Measurements from ENCODE around the gene TRMT2A. TPM values are rescaled to one million over a fixed set of nuclear protein-coding genes. Genes with fewer than 3 reads are reported as not detected.

The TRMT2A gene
- total and polyA plus RNA-seq, 10 of the 15 experiments (the other 5 are each of a cell fraction or from before 2014, with no cell fraction given), result 0.29 to 97.0 (median 57.9) TPM

DNA sequence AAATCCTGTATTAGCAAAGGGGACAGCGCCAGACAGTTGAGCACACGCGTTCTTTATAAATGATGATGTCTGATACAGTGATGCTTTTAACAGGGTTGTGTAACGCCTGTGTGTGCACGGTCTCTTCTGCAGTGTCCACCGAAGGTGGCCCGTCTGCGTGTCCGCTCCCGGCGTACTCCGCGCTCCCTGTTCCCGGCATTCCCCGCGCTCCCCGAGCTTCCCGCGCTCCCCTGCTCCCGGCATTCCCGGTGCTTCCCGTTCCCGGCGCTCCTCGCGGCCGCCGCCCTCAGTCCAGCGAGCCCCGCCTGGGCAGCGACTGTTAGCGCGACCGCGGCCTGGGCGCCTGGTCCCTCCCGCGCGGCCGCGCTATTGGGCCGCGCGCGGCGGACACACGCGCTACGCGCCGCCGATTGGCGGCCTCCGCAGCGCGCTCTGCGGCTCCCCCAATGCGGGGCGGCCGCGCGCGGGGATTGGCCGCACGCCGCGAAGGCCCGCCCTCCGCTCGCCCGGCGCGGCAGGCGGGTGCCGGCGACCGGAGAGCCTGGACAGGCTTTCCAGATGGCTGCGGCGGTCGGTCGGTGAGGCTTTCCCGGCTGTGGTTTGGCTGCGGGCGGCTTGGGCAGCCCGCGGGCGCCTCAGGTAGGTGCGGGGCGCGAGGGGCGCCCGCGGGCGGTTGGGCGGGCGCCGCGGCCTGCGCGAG is 37.1 kb downstream of the TRMT2A start, which contains the start of gene DGCR8 (continued):
- TF ChIP-seq, protein P1, sequence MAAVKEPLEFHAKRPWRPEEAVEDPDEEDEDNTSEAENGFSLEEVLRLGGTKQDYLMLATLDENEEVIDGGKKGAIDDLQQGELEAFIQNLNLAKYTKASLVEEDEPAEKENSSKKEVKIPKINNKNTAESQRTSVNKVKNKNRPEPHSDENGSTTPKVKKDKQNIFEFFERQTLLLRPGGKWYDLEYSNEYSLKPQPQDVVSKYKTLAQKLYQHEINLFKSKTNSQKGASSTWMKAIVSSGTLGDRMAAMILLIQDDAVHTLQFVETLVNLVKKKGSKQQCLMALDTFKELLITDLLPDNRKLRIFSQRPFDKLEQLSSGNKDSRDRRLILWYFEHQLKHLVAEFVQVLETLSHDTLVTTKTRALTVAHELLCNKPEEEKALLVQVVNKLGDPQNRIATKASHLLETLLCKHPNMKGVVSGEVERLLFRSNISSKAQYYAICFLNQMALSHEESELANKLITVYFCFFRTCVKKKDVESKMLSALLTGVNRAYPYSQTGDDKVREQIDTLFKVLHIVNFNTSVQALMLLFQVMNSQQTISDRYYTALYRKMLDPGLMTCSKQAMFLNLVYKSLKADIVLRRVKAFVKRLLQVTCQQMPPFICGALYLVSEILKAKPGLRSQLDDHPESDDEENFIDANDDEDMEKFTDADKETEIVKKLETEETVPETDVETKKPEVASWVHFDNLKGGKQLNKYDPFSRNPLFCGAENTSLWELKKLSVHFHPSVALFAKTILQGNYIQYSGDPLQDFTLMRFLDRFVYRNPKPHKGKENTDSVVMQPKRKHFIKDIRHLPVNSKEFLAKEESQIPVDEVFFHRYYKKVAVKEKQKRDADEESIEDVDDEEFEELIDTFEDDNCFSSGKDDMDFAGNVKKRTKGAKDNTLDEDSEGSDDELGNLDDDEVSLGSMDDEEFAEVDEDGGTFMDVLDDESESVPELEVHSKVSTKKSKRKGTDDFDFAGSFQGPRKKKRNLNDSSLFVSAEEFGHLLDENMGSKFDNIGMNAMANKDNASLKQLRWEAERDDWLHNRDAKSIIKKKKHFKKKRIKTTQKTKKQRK (IDR thresholded peaks at IDR 0.05; ENCODE audit: low read depth, low read length), result peak; percentile 67; the same call in 1 of the 2 replicates
- TF ChIP-seq RAD21 (IDR thresholded peaks at IDR 0.05; ENCODE audit: insufficient read depth, low read depth, low read length) (no peak), ZNF24 (IDR thresholded peaks at IDR 0.05) (no peak), BMI1 (IDR thresholded peaks at IDR 0.05; ENCODE audit: borderline replicate concordance) (no peak), PML (IDR thresholded peaks at IDR 0.05; ENCODE audit: low read length) (no peak), POLR2AphosphoS5 (IDR thresholded peaks at IDR 0.05; ENCODE audit: low read length) (peak; percentile 59; the same call in 1 of the 2 replicates), SIX5 (IDR thresholded peaks at IDR 0.05; ENCODE audit: low read depth, low read length, severe bottlenecking) (no peak)
- TF ChIP-seq, protein P2, sequence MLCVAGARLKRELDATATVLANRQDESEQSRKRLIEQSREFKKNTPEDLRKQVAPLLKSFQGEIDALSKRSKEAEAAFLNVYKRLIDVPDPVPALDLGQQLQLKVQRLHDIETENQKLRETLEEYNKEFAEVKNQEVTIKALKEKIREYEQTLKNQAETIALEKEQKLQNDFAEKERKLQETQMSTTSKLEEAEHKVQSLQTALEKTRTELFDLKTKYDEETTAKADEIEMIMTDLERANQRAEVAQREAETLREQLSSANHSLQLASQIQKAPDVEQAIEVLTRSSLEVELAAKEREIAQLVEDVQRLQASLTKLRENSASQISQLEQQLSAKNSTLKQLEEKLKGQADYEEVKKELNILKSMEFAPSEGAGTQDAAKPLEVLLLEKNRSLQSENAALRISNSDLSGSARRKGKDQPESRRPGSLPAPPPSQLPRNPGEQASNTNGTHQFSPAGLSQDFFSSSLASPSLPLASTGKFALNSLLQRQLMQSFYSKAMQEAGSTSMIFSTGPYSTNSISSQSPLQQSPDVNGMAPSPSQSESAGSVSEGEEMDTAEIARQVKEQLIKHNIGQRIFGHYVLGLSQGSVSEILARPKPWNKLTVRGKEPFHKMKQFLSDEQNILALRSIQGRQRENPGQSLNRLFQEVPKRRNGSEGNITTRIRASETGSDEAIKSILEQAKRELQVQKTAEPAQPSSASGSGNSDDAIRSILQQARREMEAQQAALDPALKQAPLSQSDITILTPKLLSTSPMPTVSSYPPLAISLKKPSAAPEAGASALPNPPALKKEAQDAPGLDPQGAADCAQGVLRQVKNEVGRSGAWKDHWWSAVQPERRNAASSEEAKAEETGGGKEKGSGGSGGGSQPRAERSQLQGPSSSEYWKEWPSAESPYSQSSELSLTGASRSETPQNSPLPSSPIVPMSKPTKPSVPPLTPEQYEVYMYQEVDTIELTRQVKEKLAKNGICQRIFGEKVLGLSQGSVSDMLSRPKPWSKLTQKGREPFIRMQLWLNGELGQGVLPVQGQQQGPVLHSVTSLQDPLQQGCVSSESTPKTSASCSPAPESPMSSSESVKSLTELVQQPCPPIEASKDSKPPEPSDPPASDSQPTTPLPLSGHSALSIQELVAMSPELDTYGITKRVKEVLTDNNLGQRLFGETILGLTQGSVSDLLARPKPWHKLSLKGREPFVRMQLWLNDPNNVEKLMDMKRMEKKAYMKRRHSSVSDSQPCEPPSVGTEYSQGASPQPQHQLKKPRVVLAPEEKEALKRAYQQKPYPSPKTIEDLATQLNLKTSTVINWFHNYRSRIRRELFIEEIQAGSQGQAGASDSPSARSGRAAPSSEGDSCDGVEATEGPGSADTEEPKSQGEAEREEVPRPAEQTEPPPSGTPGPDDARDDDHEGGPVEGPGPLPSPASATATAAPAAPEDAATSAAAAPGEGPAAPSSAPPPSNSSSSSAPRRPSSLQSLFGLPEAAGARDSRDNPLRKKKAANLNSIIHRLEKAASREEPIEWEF (IDR thresholded peaks at IDR 0.05; ENCODE audit: insufficient replicate concordance, low read depth, low read length), result no peak
- TF ChIP-seq, protein P3, sequence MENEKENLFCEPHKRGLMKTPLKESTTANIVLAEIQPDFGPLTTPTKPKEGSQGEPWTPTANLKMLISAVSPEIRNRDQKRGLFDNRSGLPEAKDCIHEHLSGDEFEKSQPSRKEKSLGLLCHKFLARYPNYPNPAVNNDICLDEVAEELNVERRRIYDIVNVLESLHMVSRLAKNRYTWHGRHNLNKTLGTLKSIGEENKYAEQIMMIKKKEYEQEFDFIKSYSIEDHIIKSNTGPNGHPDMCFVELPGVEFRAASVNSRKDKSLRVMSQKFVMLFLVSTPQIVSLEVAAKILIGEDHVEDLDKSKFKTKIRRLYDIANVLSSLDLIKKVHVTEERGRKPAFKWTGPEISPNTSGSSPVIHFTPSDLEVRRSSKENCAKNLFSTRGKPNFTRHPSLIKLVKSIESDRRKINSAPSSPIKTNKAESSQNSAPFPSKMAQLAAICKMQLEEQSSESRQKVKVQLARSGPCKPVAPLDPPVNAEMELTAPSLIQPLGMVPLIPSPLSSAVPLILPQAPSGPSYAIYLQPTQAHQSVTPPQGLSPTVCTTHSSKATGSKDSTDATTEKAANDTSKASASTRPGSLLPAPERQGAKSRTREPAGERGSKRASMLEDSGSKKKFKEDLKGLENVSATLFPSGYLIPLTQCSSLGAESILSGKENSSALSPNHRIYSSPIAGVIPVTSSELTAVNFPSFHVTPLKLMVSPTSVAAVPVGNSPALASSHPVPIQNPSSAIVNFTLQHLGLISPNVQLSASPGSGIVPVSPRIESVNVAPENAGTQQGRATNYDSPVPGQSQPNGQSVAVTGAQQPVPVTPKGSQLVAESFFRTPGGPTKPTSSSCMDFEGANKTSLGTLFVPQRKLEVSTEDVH (IDR thresholded peaks at IDR 0.05; ENCODE audit: low read depth, partially characterized antibody), result peak; percentile 35
- TF ChIP-seq, protein P4, sequence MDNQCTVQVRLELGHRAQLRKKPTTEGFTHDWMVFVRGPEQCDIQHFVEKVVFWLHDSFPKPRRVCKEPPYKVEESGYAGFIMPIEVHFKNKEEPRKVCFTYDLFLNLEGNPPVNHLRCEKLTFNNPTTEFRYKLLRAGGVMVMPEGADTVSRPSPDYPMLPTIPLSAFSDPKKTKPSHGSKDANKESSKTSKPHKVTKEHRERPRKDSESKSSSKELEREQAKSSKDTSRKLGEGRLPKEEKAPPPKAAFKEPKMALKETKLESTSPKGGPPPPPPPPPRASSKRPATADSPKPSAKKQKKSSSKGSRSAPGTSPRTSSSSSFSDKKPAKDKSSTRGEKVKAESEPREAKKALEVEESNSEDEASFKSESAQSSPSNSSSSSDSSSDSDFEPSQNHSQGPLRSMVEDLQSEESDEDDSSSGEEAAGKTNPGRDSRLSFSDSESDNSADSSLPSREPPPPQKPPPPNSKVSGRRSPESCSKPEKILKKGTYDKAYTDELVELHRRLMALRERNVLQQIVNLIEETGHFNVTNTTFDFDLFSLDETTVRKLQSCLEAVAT (IDR thresholded peaks at IDR 0.05), result 0 out of 2 replicates have a peak, but pooled peaks have one; percentile 48
- TF ChIP-seq, protein P5, sequence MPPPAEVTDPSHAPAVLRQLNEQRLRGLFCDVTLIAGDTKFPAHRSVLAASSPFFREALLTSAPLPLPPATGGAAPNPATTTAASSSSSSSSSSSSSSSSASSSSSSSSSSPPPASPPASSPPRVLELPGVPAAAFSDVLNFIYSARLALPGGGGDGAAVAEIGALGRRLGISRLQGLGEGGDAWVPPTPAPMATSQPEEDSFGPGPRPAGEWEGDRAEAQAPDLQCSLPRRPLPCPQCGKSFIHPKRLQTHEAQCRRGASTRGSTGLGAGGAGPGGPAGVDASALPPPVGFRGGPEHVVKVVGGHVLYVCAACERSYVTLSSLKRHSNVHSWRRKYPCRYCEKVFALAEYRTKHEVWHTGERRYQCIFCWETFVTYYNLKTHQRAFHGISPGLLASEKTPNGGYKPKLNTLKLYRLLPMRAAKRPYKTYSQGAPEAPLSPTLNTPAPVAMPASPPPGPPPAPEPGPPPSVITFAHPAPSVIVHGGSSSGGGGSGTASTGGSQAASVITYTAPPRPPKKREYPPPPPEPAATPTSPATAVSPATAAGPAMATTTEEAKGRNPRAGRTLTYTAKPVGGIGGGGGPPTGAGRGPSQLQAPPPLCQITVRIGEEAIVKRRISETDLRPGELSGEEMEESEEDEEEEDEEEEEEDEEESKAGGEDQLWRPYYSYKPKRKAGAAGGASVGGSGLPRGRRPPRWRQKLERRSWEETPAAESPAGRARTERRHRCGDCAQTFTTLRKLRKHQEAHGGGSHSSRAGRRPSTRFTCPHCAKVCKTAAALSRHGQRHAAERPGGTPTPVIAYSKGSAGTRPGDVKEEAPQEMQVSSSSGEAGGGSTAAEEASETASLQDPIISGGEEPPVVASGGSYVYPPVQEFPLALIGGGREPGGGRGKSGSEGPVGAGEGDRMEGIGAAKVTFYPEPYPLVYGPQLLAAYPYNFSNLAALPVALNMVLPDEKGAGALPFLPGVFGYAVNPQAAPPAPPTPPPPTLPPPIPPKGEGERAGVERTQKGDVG (CRISPR knock-in tag; IDR thresholded peaks at IDR 0.05), result no peak

Measured in GM12878 (cell line).